CD4-positive, alpha-beta T cell (primary cell): ENCODE measurements around the gene GRM5. TPM values are rescaled to one million over a fixed set of nuclear protein-coding genes. Genes with fewer than 3 reads are reported as not detected.

Experiments used
- ATAC-seq: fragments of 200-7000 bp; cut with Tn5 transposase; one replicate; pipeline ENCODE4 v1.10.0; 2022; ENCODE audit warnings: mild to moderate bottlenecking; ENCODE audit not compliant: poor library complexity
- CTCF ChIA-PET: fragments of 350-600 bp; sonication (Branson Sonifier 250); formaldehyde crosslinking; loops from one replicate; lab custom pipeline; 2021; ENCODE audit warnings: antibody characterized with exemption, inconsistent platforms; lab: Charles Lee
- POLR2A ChIA-PET: fragments of 350-600 bp; sonication (Branson Sonifier 250); formaldehyde crosslinking; loops from one replicate; lab custom pipeline; 2021; ENCODE audit warnings: antibody characterized with exemption, inconsistent platforms; lab: Charles Lee
- DNase-seq, 14 experiments: peaks; one replicate each; pipeline ENCODE4 v3.0.0-alpha.2; 2013 to 2020; ENCODE audit warnings: mixed read lengths in 2 of 14
- H3K27ac ChIP-seq, 2 donors: one replicate each; pipeline versions ENCODE4 v1.5.1 to v1.7.0; 2013; ENCODE audit warnings: low read length in 2 of 2, low read depth in 1 of 2, mild to moderate bottlenecking in 1 of 2
- H3K27me3 ChIP-seq, 2 experiments: 1 replicate in 1 of 2; 2 replicates in 1 of 2; pipeline versions ENCODE4 v1.6.1 to v1.7.0; 2013; ENCODE audit warnings: low read length in 2 of 2, control low read depth in 1 of 2, mild to moderate bottlenecking in 1 of 2, moderate library complexity in 1 of 2; ENCODE audit not compliant: insufficient read depth in 2 of 2, control insufficient read depth in 1 of 2
- H3K36me3 ChIP-seq: one replicate; pipeline ENCODE4 v1.6.1; 2013; ENCODE audit warnings: low read length, control low read depth; ENCODE audit not compliant: insufficient read depth
- H3K4me1 ChIP-seq: one replicate; pipeline ENCODE4 v1.6.1; 2013; ENCODE audit warnings: low read length, control low read depth; ENCODE audit not compliant: insufficient read depth
- H3K4me3 ChIP-seq: one replicate; pipeline ENCODE4 v1.5.1; 2013; ENCODE audit warnings: mild to moderate bottlenecking, low read length, moderate library complexity
- H3K9me3 ChIP-seq, 2 experiments: 1 replicate in 1 of 2; 2 replicates in 1 of 2; pipeline versions ENCODE4 v1.6.1 to v1.7.0; 2013; ENCODE audit warnings: low read length in 2 of 2, mild to moderate bottlenecking in 2 of 2, control low read depth in 1 of 2, moderate library complexity in 1 of 2; ENCODE audit not compliant: control insufficient read depth in 1 of 2, insufficient read depth in 1 of 2
- H3K27ac Mint-ChIP-seq: one replicate; pipeline ENCODE4 v1.8.0; 2020; ENCODE audit warnings: mixed read lengths
- H3K27me3 Mint-ChIP-seq: one replicate; pipeline ENCODE4 v1.8.0; 2021; ENCODE audit warnings: mixed read lengths
- H3K36me3 Mint-ChIP-seq: one replicate; pipeline ENCODE4 v1.8.0; 2021; ENCODE audit warnings: low read depth, mixed read lengths
- H3K4me1 Mint-ChIP-seq: one replicate; pipeline ENCODE4 v1.8.0; 2021; ENCODE audit warnings: low read depth, mixed read lengths
- H3K4me3 Mint-ChIP-seq: one replicate; pipeline ENCODE4 v1.8.0; 2020; ENCODE audit warnings: mild to moderate bottlenecking, mixed read lengths
- H3K9me3 Mint-ChIP-seq: one replicate; pipeline ENCODE4 v1.8.0; 2020; ENCODE audit warnings: mixed read lengths
- intact Hi-C, 2 experiments: fragments of 100-400 bp; cut with DNase I in 1 of 2; cut with micrococcal nuclease in 1 of 2; formaldehyde crosslinking; loops; one replicate each; pipeline versions ENCODE4 v1.15.1 to v1.9.0; 2023 to 2025; cut with DNase I, micrococcal nuclease
- total RNA-seq, 174 experiments: library from RNA in 2 of 174; stranded (reverse) in 2 of 174; gene quantifications; one replicate each; pipeline ENCODE4 v1.2.3 and lab custom pipeline; 2021 to 2026
- TF ChIP-seq, protein P1 (sequence below): fragments of 200-600 bp; IDR thresholded peaks from one replicate; pipeline ENCODE4 v1.8.0; 2022; ENCODE audit warnings: antibody characterized with exemption, mild to moderate bottlenecking

GRM5 gene
- total RNA-seq, 2 experiments from 2014 or later, result not detected

- H3K9me3 Mint-ChIP-seq, result peaks cover 3% of the 10 kb centered on the region
- H3K4me3 ChIP-seq, result no peak overlapping the region
- H3K9me3 ChIP-seq, result peaks cover 0 to 4% of the 10 kb centered on the region in 2 experiments
- H3K27me3 ChIP-seq, result no peaks in the 10 kb centered on the region
- no peak for DNase-seq
- TF ChIP-seq, protein P1, sequence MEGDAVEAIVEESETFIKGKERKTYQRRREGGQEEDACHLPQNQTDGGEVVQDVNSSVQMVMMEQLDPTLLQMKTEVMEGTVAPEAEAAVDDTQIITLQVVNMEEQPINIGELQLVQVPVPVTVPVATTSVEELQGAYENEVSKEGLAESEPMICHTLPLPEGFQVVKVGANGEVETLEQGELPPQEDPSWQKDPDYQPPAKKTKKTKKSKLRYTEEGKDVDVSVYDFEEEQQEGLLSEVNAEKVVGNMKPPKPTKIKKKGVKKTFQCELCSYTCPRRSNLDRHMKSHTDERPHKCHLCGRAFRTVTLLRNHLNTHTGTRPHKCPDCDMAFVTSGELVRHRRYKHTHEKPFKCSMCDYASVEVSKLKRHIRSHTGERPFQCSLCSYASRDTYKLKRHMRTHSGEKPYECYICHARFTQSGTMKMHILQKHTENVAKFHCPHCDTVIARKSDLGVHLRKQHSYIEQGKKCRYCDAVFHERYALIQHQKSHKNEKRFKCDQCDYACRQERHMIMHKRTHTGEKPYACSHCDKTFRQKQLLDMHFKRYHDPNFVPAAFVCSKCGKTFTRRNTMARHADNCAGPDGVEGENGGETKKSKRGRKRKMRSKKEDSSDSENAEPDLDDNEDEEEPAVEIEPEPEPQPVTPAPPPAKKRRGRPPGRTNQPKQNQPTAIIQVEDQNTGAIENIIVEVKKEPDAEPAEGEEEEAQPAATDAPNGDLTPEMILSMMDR, result no peak
- POLR2A ChIA-PET, result no interaction called here
- H3K4me3 Mint-ChIP-seq, result no peak overlapping the region
- no peaks in the 10 kb centered on the region for H3K36me3 ChIP-seq
- intact Hi-C loops, result loop anchor here in 1 of 2 experiments (10.0 kb wide), 1 partner anchor 61 kb away; no protein-coding TSS in a partner anchor
- CTCF ChIA-PET, result no interaction called here
- no peak for ATAC-seq
- no peak overlapping the region for H3K27ac Mint-ChIP-seq
- H3K4me1 Mint-ChIP-seq, result no peaks in the 10 kb centered on the region
- H3K36me3 Mint-ChIP-seq, result no peaks in the 10 kb centered on the region
- no peak overlapping the region for H3K27ac ChIP-seq
- no peaks in the 10 kb centered on the region for H3K4me1 ChIP-seq
- no peaks in the 10 kb centered on the region for H3K27me3 Mint-ChIP-seq
Observed at GRCh38 chr11:88813233-88813915, 252.4 kb downstream of the GRM5 start.

- H3K4me3 Mint-ChIP-seq, result no peak overlapping the region
- no peak overlapping the region for H3K4me3 ChIP-seq
- CTCF ChIA-PET, result no interaction called here
- no peaks in the 10 kb centered on the region for H3K4me1 ChIP-seq
- no peaks in the 10 kb centered on the region for H3K27me3 ChIP-seq
- H3K36me3 ChIP-seq, result no peaks in the 10 kb centered on the region
- H3K9me3 ChIP-seq, result no peaks in the 10 kb centered on the region
- H3K27ac Mint-ChIP-seq, result no peak overlapping the region
- H3K27me3 Mint-ChIP-seq, result no peaks in the 10 kb centered on the region
- peaks cover 3% of the 10 kb centered on the region for H3K9me3 Mint-ChIP-seq
- no peak for DNase-seq
- no peaks in the 10 kb centered on the region for H3K4me1 Mint-ChIP-seq
- intact Hi-C loops, result loop anchor here in 1 of 2 experiments (10.0 kb wide), 1 partner anchor 64 kb away; no protein-coding TSS in a partner anchor
- H3K36me3 Mint-ChIP-seq, result no peaks in the 10 kb centered on the region
- no peak overlapping the region for H3K27ac ChIP-seq
- POLR2A ChIA-PET, result interaction anchor here (1.2 kb wide), 1 partner anchor 33 kb away, joined by 4 read pairs; no protein-coding TSS in a partner anchor
- TF ChIP-seq, protein P1, result no peak
- ATAC-seq, result no peak
Observed at GRCh38 chr11:88810420-88811097, 255.2 kb downstream of the GRM5 start.

DNA sequence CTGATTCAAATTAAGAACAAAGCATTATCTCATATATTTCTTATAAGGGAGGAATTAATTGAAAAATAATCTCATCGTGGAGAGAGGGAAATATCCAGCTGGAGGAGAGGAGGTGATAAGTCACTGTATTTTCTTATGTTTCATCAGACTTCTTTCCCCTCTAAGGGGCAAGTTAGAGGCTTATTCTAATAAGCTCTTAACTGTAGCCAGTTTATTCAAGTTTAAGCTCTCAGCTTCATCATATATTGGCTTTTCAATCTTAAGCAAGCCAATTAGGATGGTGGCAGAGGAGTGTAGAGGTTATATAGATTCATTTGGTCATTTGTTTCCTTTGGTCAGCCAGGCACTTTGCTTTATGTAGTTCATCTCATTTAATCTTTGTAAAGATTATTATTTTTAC lies 256.7 kb downstream of the GRM5 start:
- Mint-ChIP-seq H3K27ac (no peak overlapping the region), H3K9me3 (peaks cover 3% of the 10 kb centered on the region), H3K27me3 (no peaks in the 10 kb centered on the region), H3K36me3 (no peaks in the 10 kb centered on the region), H3K4me3 (no peak overlapping the region), H3K4me1 (no peaks in the 10 kb centered on the region)
- ChIA-PET POLR2A (no interaction called here), CTCF (no interaction called here)
- DNase-seq (no peak), ATAC-seq (no peak)
- H3K36me3 ChIP-seq, result no peaks in the 10 kb centered on the region
- H3K27ac ChIP-seq, result no peak overlapping the region
- H3K4me3 ChIP-seq, result no peak overlapping the region
- TF ChIP-seq, protein P1, result no peak
- H3K27me3 ChIP-seq, result no peaks in the 10 kb centered on the region
- no peaks in the 10 kb centered on the region for H3K4me1 ChIP-seq
- intact Hi-C loops, result no loop called here
- no peaks in the 10 kb centered on the region for H3K9me3 ChIP-seq
